Upper lobe of left lung (tissue), 4 donors: ENCODE data around the gene RAB11B.

Source experiments
- POLR2A ChIP-seq, 4 donors: fragments of 450-650 bp; IDR thresholded peaks; one replicate each; pipeline ENCODE4 v1.5.1; 2016 to 2017; ENCODE audit warnings: antibody characterized with exemption in 4 of 4, mild to moderate bottlenecking in 2 of 4
- POLR2AphosphoS5 ChIP-seq, 2 donors: sonication (generic); formaldehyde crosslinking; IDR thresholded peaks; one replicate each; pipeline ENCODE4 v1.5.1; 2017; ENCODE audit warnings: antibody characterized with exemption in 2 of 2
- TF ChIP-seq, protein P1 (sequence below), 6 experiments: fragments of 450-650 bp in 4 of 6; fragments of 200-600 bp in 2 of 6; sonication (generic) in 2 of 6; IDR thresholded peaks; one replicate each; pipeline ENCODE4 v1.5.1; 2016 to 2019; ENCODE audit warnings: antibody characterized with exemption in 6 of 6

GRCh38 chr19:8403098-8403819, 13.1 kb downstream of the RAB11B start:
- TF ChIP-seq, protein P1, sequence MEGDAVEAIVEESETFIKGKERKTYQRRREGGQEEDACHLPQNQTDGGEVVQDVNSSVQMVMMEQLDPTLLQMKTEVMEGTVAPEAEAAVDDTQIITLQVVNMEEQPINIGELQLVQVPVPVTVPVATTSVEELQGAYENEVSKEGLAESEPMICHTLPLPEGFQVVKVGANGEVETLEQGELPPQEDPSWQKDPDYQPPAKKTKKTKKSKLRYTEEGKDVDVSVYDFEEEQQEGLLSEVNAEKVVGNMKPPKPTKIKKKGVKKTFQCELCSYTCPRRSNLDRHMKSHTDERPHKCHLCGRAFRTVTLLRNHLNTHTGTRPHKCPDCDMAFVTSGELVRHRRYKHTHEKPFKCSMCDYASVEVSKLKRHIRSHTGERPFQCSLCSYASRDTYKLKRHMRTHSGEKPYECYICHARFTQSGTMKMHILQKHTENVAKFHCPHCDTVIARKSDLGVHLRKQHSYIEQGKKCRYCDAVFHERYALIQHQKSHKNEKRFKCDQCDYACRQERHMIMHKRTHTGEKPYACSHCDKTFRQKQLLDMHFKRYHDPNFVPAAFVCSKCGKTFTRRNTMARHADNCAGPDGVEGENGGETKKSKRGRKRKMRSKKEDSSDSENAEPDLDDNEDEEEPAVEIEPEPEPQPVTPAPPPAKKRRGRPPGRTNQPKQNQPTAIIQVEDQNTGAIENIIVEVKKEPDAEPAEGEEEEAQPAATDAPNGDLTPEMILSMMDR (IDR thresholded peaks at IDR 0.05): no peak
- TF ChIP-seq POLR2A (IDR thresholded peaks at IDR 0.05) (no peak), POLR2AphosphoS5 (IDR thresholded peaks at IDR 0.05) (no peak)
